Posterior cingulate gyrus (tissue), 11 donors: Measurements from ENCODE around the gene ARHGAP21.
A peak's percentile ranks its signal among the peaks of the same experiment; 100 is the strongest.

Source experiments
- DNase-seq, 10 donors: peaks; one replicate each; pipeline versions ENCODE4 v3.0.0 to v3.0.0-alpha.2; 2020 to 2021; ENCODE audit warnings: mixed read lengths in 3 of 10
- intact Hi-C: fragments of 100-400 bp; cut with DNase I; formaldehyde crosslinking; loops from one replicate; pipeline ENCODE4 v1.15.1; 2023

The ARHGAP21 gene

GRCh38 chr10:24597426-24597825, 126.3 kb downstream of the ARHGAP21 start:
- no peak for DNase-seq
- intact Hi-C loops, result no loop called here

GRCh38 chr10:24596217-24596930, 127.3 kb downstream of the ARHGAP21 start:
- intact Hi-C loops, result no loop called here
- peak in 1 of 10 donors; percentile 25 for DNase-seq

DNA sequence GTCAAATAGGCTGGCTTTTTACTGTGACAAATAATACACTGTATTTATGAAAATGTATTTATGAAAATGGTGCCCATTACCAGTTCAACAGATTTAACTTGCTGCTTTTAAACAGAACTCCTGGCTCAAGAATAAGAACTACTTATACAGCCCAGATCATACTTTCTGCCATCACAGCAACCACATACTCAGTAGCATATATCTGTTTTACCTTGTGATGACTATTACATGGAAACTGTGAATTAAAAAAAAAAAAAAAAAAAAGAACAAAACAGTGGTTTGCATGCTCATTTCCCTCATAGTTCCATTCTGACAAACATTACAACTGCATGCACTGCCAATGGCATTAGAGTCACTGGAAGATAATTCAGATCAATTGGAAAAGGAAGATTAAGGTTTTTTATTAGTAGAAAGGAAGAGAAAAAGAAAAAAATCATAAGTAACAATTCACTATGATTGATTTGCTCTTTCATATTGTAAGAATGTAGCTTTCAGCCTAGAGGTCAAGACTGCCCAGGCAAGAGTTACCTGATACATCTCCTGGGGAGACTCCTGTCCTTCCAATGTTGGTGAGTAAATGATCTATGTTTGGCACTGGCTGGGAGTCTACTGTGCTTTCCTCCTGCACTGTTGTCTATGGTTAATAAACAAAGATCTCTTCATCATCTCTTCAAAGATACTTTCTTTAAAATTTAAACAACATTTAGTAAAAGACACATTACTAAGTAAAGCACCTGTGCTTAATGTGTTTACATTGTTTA, 132.8 kb downstream of the ARHGAP21 start:
- intact Hi-C loops, result no loop called here
- no peak for DNase-seq

GRCh38 chr10:24589265-24589664, 134.4 kb downstream of the ARHGAP21 start:
- DNase-seq, result peak in 2 of 10 donors; percentile 27 to 64
- intact Hi-C loops, result no loop called here

DNA sequence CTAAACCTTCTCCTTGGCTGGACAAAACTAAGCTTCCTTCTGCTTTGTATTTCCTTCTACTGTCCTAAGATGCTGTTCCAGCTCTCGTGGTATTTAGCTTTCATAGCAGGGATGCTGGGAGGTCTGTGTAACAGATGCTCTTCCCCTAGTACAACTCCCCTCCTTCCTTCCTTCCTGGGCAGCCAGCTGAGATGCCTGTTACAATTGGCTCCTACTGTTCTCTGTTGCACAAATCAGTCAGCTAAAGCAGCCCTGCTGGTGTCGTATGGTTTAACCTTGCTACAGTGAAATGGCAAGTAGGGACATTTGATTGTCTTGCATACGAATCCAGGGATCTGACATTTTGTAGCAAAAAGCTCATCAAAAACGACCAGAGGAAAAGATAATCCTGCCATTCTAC, 143.8 kb downstream of the ARHGAP21 start:
- no peak for DNase-seq
- intact Hi-C loops, result no loop called here

GRCh38 chr10:24579448-24579847, 144.2 kb downstream of the ARHGAP21 start:
- intact Hi-C loops, result no loop called here

GRCh38 chr10:24575481-24576002, 148.1 kb downstream of the ARHGAP21 start:
- intact Hi-C loops, result no loop called here
- no peak for DNase-seq

More at GRCh38 chr10:24579448-24579847, 144.2 kb downstream of the ARHGAP21 start:
- DNase-seq, result no peak

DNA sequence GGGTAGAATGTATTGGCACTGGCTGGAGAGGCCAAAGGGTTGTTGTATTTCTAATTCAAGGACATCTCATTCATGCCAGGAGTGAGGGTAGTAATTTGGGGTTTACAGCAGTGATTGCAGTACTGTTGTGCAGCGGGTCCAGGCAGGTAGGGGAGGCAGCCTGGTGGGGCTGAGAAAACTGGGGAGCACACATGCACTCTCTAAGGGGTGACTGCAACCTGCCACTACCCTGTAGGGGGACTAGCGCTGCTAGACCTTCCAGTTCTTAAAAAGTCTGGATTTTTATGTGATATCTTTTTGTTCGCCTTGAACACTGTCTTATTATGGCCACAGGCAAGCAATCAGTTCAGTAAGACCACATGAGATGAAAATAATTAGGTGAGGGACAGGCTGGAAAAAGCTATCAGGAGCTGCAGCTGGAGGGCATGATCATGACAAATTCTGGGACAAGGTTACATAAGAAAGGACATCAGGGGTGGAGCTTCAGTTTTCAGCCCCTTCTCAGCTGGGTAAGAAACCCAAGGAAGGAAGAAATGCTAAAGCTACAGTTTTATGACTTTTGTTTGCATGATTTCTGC, 149.0 kb downstream of the ARHGAP21 start:
- no peak for DNase-seq
- intact Hi-C loops, result no loop called here

DNA sequence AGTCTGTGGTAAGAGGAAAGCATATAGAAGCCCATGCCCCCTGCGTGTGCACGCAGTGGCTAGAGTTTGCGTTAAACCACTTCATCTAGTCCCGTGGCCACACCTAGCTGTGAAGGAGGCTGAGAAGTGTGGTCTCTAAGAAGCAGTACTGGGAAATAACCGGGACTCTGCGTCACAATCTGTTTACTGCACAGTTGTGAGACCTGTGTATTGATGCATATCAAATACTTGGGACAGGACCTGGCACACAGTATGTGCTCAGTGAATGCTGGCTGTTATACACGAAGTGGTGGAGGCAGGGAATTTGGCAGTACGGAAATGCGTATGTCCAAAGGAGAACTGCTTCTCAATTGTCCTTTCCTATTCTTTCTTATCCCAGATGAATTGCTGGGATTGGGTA, 149.5 kb downstream of the ARHGAP21 start:
- DNase-seq, result no peak
- intact Hi-C loops, result no loop called here

DNA sequence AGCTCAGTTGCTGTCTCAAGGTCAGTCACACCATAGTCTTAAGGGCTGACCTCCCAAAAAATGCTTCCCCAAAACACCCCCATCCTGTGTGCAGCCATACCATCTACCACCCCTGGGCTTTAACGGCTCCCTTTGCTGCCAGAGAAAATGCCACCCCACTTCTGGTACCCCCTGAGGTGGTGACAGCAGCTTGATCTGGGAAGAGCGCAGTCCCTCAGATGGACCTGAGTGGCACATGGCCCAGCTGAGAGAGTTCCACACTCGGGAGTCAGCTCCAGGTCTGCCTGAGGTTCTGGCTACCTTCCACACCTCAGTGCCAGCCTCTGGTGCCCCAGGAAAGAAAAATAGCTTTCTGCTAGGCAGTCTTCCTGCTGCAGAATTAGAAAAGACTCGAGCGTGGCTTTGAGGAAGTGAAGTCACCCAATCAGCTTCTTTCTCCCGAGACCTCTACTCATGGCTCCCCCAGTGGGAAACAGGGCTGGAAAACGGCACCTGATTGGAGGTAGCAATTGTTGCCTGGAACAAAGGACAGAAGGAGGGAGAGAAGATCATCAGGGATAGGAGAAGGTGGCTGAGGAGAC, 151.7 kb downstream of the ARHGAP21 start:
- intact Hi-C loops, result no loop called here
- peak in 1 of 10 donors; percentile 59 for DNase-seq

GRCh38 chr10:24570658-24571426, 152.8 kb downstream of the ARHGAP21 start:
- peak in 1 of 10 donors; percentile 75 for DNase-seq
- intact Hi-C loops, result no loop called here

DNA sequence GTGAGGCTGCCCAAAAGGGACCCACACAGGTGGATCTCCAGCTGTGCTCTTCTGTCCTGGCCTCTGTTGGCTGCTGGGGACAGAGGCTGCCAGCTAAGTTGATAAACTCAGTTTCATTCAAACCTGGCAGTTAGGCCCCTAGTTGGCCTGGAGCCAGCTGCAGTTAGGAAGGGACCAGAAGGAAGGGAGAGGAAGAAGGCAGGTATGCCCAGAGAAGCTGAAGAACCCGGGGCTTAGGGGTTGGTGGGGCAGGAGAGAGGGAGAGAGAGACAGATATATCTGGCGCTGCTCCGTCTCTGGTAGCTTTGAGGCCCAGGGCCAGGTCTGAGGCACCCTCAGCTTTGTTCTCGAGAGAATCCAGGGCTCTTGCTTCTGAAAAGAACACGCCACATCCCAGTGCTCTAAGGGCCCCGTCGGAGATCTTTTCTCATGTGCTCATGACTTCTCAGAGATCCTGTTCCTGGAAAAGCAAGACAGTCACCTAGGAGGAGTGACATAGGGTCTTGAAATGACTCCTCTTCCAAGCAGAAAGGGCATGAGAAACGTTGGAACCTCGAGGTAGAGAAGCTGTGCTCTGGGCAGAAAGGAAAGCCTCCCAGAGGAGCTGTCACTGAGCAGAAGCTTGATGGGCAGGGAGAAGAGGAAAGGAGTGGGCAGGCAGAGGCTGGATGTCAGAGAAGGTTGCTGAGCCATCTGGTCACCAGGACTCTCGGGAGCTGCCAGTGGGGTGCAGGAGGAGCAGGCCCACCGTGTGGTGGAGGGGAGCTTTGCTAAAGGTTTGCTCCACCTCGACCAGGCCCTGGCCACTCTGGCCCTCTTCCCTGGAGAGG, 153.6 kb downstream of the ARHGAP21 start:
- DNase-seq, result peak in 1 of 10 donors; percentile 61
- intact Hi-C loops, result no loop called here

DNA sequence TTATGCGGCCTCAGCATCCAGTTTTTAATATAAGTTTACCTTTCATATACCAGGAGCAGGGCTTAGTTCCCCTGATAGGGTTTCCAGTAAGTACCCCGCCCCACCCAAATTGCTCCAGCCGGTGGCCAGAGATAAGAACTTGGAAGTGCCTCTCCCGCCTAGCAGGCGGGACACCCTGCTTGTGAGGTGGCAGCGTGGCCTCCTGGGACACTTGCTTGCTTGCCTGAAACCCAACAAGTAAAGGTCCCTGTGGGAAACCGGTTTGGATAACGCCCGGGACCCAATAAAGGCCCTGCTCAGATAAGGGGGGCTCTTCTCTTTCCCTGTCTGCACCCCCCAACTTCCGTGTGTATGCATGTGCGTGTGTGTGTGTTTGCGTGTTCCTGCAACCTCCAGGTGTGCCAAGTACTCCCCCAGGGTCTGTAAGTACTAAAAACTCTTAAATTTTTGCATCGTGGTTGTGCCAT, 154.3 kb downstream of the ARHGAP21 start:
- DNase-seq, result peak in 1 of 10 donors; percentile 60
- intact Hi-C loops, result no loop called here

DNA sequence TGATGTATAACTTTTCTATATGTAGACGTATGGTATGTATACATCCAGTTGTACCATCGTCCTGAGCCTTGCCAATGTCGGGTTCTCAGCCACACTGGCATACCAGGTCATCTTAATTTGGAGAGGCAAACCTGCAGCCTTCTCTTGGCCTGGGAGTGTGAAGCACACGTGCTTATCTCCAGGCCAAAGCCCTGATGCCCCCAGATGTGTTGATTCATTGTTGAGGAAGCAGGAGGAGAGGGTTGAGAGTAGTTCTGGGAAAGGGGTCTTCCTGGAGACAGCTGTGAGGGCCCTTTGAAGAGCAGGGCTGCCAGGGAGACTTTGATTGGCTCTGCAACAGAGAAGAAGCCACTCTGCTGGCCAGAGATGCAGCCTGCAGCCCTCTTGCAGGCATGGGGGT, 155.6 kb downstream of the ARHGAP21 start:
- intact Hi-C loops, result no loop called here
- DNase-seq, result peak in 1 of 10 donors; percentile 43

DNA sequence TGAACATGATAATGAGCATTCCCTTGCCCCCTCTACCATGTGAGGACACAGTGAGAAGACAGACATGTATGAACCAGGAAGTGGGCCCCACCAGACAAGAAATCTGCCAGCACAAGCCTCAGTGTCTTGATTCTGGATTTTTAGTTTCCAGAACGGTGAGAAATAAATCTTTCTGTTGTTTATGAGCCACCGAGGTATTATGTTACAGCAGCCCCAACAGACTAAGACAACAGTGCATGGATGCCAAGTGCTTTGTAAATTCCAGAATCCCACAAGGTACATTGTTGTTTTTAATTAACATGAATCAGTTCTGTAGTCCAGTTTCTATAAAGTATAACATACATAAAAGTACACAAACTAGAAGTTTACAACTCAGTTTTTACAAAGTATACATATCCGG, 162.2 kb downstream of the ARHGAP21 start:
- no peak for DNase-seq
- intact Hi-C loops, result no loop called here

DNA sequence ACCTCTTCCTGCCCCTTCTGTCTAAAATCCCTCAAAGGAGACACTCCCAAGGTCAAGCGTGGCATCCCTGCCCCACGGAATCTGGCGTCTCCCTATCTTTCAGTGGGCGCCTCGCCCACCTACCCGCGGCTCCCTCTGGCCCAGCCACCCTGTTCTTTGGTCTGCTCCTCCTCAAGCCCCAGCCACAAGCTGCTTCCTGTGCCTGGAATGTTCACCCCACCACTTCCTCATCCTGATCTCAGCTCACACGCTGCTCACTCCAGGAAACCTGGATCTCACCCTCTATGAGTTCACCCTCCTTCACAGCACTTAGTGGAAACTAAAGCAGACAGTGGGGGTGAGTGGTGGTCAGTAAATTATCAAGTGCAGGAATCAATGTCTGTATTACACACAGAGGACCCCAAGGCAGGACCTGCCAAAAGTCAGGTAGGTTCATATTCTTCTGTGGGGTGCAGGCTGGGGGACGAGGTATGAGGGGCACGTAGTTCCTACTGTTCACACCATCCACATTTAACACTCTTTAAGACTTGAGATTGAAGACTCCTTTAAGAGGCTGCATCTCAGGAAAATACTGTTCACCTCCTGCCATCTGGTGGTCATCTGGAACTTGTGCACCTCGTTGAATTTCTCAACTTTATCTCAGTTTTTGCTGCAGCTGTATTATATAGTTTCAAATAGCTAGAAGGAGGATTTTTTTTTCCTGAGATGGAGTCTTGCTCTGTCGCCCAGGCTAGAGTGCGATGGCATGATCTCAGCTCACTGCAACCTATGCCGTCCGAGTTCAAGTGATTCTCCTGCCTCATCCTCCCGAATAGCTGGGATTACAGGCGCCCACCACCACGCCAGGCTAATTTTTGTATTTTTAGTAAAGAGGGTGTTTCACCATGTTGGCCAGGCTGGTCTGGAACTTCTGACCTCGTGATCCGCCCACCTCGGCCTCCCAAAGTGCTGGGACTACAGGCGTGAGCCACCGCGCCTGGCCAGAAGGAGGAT, 166.6 kb downstream of the ARHGAP21 start:
- intact Hi-C loops, result loop anchor here (2.0 kb wide), 1 partner anchor 562 kb away; no protein-coding TSS in a partner anchor
- peak in 2 of 10 donors; percentile 19 to 40 for DNase-seq

DNA sequence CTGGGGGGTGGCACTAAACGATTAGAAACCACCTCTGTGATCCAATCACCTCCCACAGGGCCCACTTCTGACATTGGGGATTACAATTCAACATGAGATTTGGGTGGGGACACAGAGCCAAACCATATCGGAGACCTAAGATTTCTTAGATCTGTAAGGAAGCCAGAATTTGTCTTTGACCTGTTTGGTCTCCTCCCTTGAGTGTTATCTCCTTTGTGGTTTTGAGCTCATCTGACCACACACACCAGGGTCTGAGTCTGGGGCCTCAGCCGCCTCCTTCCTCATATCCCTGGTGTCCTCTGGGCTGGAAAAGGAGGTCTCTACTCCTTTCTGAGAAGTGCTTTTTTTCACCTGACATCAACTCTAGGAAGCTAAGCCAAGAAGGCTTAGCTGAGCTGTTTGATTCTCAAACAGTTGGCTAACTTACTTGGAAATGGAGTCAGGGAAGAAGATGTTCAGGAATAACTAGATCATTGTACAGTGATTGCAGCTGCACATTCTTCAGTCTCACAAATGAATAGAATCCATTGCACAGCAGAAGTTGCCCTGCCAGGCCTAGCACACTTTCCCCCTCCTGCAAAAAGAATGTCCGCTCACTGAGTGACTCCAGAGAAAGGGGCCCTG, 167.4 kb downstream of the ARHGAP21 start:
- intact Hi-C loops, result loop anchor here (2.0 kb wide), 1 partner anchor 561 kb away; no protein-coding TSS in a partner anchor
- no peak for DNase-seq
